ENCODE measurements around the gene SLC25A28.

SLC25A28 gene

DNA sequence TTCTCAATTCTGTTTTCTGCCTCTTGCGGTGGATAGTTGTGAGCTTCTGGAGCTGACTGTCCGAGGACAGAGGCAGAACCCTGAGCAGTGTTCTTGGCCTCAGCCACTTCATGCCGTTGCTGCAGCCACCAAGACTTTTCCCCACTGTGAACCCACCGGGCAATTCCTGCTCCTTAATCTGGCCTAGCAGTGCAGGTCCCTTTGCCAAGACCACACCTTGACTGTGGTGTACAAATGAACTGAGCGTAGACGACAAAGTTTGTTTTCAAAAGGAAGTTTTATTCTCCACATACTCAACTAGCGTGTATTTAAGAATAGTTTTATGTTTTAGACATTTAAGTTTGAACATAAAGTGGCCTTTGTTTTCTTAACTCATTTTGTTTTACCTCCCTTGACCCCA is 29.4 kb downstream of the SLC25A28 start:
- DNase-seq (ENCODE audit: low spot score), result no peak

DNA sequence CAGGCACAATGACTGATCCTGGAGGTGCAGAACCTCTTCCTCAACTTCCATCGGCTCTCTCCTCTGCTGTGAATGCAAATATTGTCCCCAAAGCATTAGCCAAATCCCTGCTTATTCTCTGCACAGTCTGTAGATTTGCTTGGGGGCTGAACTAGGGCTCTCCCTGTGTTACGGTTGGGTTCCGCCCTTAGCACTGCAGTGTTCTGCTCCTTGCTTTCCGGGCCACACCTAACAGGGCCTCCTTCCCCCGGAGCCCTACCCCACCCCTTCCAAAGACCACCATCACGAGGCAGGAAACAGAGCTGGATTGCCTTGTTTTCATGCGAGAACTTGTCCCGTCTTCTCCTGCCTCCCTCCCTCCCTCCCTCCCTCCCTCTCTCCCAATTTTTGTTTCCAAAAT is 36.6 kb downstream of the SLC25A28 start:
- no peak for DNase-seq (ENCODE audit: low spot score)

DNA sequence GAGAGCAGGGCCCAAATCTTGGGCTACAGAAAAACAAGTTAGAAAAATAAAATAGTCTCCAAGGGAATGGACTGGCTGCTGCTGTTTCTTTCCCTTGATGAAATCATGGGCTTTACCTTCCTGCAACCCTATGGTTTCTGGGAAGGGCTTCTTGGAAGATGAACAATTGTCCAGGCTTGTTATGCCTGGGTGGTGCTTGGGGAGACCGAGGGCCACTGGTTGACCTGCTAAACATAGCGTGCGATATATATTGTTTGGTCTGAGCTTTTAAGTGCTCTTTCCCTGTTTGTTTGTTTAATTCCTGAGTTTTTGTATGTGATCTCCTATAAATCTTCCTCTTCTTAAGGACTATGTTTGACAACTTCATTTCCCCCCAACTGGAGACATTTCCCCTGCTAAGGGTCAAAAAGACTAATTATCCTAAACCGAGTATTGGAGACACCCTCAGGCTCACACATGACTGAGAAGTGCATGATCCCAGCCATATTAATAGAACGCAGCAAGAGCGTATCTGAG is 37.9 kb downstream of the SLC25A28 start:
- DNase-seq (ENCODE audit: low spot score), result no peak

DNA sequence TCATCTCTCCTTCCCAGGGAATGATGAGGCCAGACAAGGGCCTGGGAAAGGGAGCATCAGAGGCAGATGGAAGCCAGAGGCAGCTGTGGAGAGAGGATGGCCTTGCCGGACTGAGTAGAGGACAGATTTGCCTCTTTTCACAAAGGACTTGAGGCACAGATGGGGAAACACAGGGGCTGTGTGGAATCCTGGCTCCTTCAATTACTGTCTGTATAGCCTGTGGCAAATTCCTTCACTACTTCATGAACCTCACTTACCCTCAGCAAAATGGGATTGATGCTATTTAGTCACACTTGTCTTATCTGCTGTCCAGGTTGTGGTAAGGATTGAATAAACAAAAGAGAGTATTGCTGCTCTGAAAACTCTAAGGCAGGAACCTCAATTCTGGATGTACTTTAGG is 40.3 kb downstream of the SLC25A28 start:
- no peak for DNase-seq (ENCODE audit: low spot score)

DNA sequence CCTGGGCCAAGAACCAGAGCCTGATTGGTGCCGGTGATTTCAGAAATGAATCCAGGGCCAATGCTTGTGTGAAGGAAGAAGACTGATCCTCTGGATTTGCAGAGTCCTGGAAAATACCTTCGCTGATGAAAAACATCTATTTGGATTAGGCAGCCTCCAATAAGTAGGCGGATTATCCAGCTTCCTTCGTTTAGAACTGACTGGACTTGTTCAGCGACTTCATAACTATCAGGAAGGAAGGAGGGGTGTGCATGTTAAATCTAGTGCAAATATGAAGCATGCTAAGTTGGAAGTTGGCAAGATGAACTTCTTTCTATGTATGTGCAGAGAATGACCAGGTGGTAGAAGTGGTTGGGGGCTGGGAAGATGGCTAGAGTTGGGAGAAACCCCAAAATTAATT is 46.4 kb downstream of the SLC25A28 start:
- DNase-seq (ENCODE audit: low spot score), result no peak

DNA sequence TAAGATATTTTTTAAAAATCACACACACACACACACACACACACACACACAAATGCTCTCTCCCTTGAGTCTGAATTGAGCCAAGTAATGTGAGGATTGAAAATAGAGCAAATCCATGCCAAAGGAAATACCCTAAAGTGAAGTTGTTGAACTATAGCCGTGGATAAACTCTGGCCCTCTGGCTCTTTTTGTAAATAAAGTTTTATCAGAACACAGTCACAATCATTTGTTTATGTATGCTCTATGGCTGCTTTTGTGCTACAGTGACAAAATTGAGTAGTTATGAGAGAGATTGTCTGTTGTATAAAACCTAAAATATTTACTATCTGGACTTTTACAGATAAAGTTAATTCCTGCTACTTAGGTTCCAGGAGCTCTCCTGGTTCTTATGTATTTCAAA is 48.4 kb downstream of the SLC25A28 start:
- DNase-seq (ENCODE audit: low spot score), result no peak

DNA sequence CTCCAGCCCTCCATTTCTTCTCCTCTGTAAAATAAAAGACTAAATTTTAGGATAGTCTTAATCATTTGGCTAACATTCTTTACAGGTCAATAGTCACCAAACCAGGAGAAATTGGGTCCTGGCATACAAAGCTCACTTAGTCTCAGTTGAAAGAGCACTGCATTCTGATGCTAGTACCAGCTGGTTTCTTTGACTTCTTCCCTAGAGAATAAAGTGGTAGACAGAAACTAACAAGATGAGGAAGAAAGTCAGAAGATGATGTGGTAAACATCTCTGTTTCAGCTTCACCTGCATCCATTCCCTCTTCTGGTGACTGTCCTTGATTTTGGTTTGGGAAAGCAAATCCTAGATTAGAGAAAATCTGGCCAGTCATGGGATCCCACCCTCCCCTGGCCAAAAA is 50.3 kb downstream of the SLC25A28 start:
- no peak for DNase-seq (ENCODE audit: low spot score)

DNA sequence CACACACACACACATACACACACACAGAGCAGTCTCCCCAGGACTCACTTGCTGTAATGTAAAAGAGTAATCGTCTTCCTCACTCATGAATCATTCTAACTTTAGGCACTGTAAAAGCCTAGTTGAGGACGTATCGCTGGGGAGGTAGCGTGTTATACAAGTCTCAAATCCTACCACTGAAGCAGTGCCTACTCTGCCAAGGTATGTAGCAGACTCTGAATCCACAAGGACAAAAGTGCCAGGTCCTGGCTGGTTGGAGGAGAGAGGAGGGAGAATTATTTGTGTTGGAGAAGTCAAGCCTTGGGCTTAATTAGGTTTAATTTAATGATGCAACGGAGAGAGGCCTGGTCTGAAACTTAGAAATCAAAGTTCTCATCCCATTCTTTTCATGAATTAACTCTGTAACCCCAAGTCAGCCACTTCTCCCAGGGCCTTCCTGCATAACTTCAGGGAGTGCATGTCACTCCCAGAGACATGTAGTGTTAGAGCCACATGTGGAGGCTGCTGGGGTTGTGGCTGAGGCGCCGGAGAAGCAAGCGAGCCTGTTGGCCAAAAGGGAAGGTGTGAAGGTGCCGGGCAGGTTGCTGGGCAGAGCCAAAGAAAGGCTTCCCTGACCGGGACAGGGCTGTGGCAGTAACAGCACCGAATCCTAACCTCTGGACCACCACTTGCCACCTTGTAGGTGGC is 50.8 kb downstream of the SLC25A28 start:
- DNase-seq (ENCODE audit: low spot score), result no peak

DNA sequence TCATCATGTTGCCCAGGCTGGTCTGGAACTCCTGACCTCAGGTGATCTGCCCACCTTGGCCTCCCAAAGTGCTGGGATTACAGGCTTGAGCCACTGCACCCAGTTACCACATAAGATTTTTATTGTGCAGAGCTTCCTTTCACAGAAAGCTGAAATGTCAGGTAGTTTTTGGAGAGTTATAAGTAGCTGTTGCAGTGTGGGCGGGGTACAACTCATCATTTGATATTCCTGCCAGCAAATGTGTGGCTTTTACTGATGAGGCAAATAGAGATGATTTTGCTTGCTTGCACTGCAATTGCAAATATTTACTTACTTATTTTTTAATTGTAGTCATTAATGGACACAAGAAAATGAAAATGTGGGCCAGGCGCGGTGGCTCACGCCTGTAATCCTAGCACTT is 55.1 kb downstream of the SLC25A28 start:
- DNase-seq (ENCODE audit: low spot score), result no peak

DNA sequence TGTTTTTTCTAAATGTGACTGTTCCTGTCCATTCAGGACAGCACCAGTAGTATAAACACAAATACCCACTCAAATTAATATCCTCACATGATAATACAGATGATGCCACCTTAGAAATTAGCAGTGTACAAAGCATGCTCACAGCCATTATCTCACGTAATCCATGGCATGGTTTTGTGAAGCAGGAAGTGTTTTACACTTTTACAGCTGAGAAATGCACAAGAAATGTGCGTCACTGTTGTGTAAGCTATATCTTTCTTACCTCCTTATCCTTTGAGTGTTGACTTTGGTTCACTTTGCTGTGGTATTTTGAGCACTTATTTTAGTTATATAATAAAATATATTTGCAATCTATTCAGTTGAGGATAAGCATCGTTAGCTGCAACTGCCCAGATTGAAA is 55.9 kb downstream of the SLC25A28 start:
- no peak for DNase-seq (ENCODE audit: low spot score)

DNA sequence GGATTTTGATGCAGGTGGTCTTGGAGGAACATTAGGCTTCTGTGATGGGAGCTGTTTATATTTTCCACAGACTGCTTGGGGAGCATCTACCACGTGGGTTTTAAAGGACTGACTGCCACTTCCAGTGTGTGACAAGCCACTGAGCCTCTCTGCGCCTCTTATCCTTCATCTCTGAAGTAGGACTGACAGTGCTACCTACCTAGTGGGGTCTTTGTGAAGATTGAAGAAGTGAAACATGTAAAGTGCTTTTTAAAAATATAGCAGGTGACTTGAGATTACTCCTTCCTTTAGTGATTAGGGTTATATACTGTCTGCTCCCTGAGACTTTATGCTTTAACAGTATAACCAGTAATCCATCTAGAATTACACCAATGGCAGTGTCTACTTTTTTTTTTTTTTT is 57.6 kb downstream of the SLC25A28 start:
- DNase-seq (ENCODE audit: low spot score), result no peak

All from CD4-positive, alpha-beta T cell treated with Interleukin-15 for 4 hours (primary cell).